ENCODE data around the gene SPNS3. TPM values are rescaled to one million over a fixed set of nuclear protein-coding genes. Genes with fewer than 3 reads are reported as not detected.

SPNS3 gene
- polyA plus RNA-seq, 5 donors, result 0.75 to 1.6 (median 1.2) TPM

GRCh38 chr17:4426499-4427208 lies 7.1 kb upstream of the SPNS3 start:
- DNase-seq, result no peak

GRCh38 chr17:4427505-4427904 lies 6.2 kb upstream of the SPNS3 start:
- no peak for DNase-seq

GRCh38 chr17:4436381-4436780 lies 2.6 kb downstream of the SPNS3 start:
- DNase-seq, result no peak

GRCh38 chr17:4436846-4437245 lies 3.1 kb downstream of the SPNS3 start:
- no peak for DNase-seq

- DNase-seq, result no peak
Observed at GRCh38 chr17:4438162-4438944, 4.6 kb downstream of the SPNS3 start.

- no peak for DNase-seq
Observed at GRCh38 chr17:4440021-4440420, 6.3 kb downstream of the SPNS3 start.

GRCh38 chr17:4440690-4441686 lies 7.2 kb downstream of the SPNS3 start:
- peak in 1 of 2 donors; percentile 32 for DNase-seq

GRCh38 chr17:4442582-4442981 lies 8.8 kb downstream of the SPNS3 start:
- no peak for DNase-seq

GRCh38 chr17:4443476-4443875 lies 9.7 kb downstream of the SPNS3 start:
- DNase-seq, result peak in 1 of 2 donors; percentile 25

- DNase-seq, result no peak
Observed at GRCh38 chr17:4444782-4445473, 11.2 kb downstream of the SPNS3 start.

GRCh38 chr17:4445731-4446130 lies 12.0 kb downstream of the SPNS3 start:
- DNase-seq, result no peak

GRCh38 chr17:4446326-4447071 lies 12.8 kb downstream of the SPNS3 start:
- DNase-seq, result no peak

- DNase-seq, result no peak
Observed at GRCh38 chr17:4448197-4448980, 14.6 kb downstream of the SPNS3 start.

- no peak for DNase-seq
Observed at GRCh38 chr17:4449736-4450135, 16.0 kb downstream of the SPNS3 start.

- DNase-seq, result no peak
Observed at GRCh38 chr17:4450710-4451316, 17.1 kb downstream of the SPNS3 start.

- DNase-seq, result no peak
Observed at GRCh38 chr17:4453812-4454591, 20.3 kb downstream of the SPNS3 start.

GRCh38 chr17:4460661-4461060 lies 26.9 kb downstream of the SPNS3 start:
- DNase-seq, result no peak

GRCh38 chr17:4463818-4464476 lies 30.2 kb downstream of the SPNS3 start:
- DNase-seq, result no peak

All from right lung (tissue), 5 donors.